Lung (tissue), 12 donors: Measurements from ENCODE around the gene ZNF641. TPM values are rescaled to one million over a fixed set of nuclear protein-coding genes. Genes with fewer than 3 reads are reported as not detected.
A peak's percentile ranks its signal among the peaks of the same experiment; 100 is the strongest.
"Not testable (repeated sequence)": the region's sequence is repeated elsewhere in the genome, so short reads cannot be mapped to it uniquely, and the experiment has no call there.

Experiments
- ATAC-seq: fragments of 200-7000 bp; cut with Tn5 transposase; one replicate; pipeline ENCODE4 v1.9.1; 2020; ENCODE audit warnings: moderate number of reproducible peaks; ENCODE audit not compliant: insufficient read depth, low FRiP score
- DNase-seq, 3 donors: peaks; one replicate each; pipeline ENCODE4 v3.0.0-alpha.2; 2013 to 2017
- H3K27ac ChIP-seq, 2 donors: one replicate each; pipeline ENCODE4 v1.5.1; 2013; ENCODE audit warnings: mild to moderate bottlenecking in 2 of 2, moderate library complexity in 2 of 2, control low read depth in 1 of 2, inconsistent platforms in 1 of 2, low read depth in 1 of 2, low read length in 1 of 2
- H3K27me3 ChIP-seq, 3 donors: one replicate each; pipeline ENCODE4 v1.5.1; 2013; ENCODE audit warnings: low read length in 2 of 3; ENCODE audit not compliant: control insufficient read depth in 3 of 3, insufficient read depth in 3 of 3
- H3K36me3 ChIP-seq, 4 donors: one replicate each; pipeline ENCODE4 v1.5.1; 2013; ENCODE audit warnings: low read length in 4 of 4, mild to moderate bottlenecking in 1 of 4, moderate library complexity in 1 of 4; ENCODE audit not compliant: control insufficient read depth in 4 of 4, insufficient read depth in 4 of 4
- H3K4me1 ChIP-seq, 5 donors: one replicate each; pipeline ENCODE4 v1.5.1; 2013; ENCODE audit warnings: low read length in 5 of 5, mild to moderate bottlenecking in 2 of 5, moderate library complexity in 1 of 5; ENCODE audit not compliant: control insufficient read depth in 5 of 5, insufficient read depth in 5 of 5
- H3K4me3 ChIP-seq: one replicate; pipeline ENCODE4 v1.5.1; 2013; ENCODE audit warnings: mild to moderate bottlenecking, control low read depth, moderate library complexity
- H3K9ac ChIP-seq, 2 donors: one replicate each; pipeline ENCODE4 v1.5.1; 2013; ENCODE audit warnings: low read length in 2 of 2, control low read depth in 1 of 2; ENCODE audit not compliant: insufficient read depth in 1 of 2
- H3K9me3 ChIP-seq, 4 donors: one replicate each; pipeline ENCODE4 v1.5.1; 2013; ENCODE audit warnings: low read length in 3 of 4, mild to moderate bottlenecking in 1 of 4, moderate library complexity in 1 of 4; ENCODE audit not compliant: control insufficient read depth in 4 of 4, insufficient read depth in 3 of 4
- WGBS, 2 donors: extraction: QIAGEN DNeasy Blood & Tissue Kit; methylation state at CpG; one replicate each; pipeline ENCODE4 v1.1.7; 2013; 5-methylcytosine and 5-hydroxymethylcytosine counted together
- polyA plus RNA-seq, 2 donors: library from polyadenylated mRNA; stranded (reverse); fragments of 200-250 nt; gene quantifications; one replicate each; pipeline ENCODE4 v1.2.1, GENCODE V29; 2013
- total RNA-seq, 2 donors: library from RNA; depleted of rRNA in 1 of 2; stranded (reverse); fragments of >200 nt in 1 of 2; gene quantifications; one replicate each; pipeline ENCODE4 v1.2.1, GENCODE V29; 2014 to 2021
- TF ChIP-seq, protein P1 (sequence below): IDR thresholded peaks from 2 replicates; pipeline ENCODE4 v1.5.1; 2012; ENCODE audit warnings: mild to moderate bottlenecking; ENCODE audit errors: control extremely low read depth, extremely low read depth
- donor health status: control.
- donor health status: control.
- donor health status: Bipolar disorder and iron deficiency.
- donor health status: healthy.
- donor health status: DM: yes; HTN: yes; CAD: no.

ZNF641 gene
- total and polyA plus RNA-seq, 4 donors: 6.9 to 26.8 (median 17.3) TPM

DNA sequence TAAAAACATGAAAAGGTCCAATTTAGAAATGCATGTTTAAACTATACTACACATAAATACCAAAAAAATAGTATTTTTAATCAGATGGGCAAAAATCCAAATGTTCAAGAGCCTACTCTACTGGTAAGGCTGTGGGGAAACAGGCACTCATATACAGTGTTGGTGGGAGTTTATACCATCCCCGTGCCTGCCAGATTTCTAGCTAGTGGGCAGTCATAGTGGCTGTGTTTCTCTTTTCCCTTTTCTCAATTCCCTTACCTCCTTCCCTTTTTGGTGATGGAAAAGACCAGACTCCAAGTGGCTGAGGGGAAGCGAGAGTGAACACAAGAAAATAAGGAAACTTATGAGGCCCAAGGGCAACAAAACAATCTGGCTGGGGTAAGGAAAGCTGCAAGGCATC lies 14.7 kb downstream of the ZNF641 start:
- DNase-seq (peak in 2 of 3 donors; percentile 52 to 73), ATAC-seq (no peak)
- Histone ChIP-seq H3K27me3 (no peaks in the 10 kb centered on the region), H3K4me1 (peaks cover 0 to 9% (median 0%) of the 10 kb centered on the region in 5 donors), H3K9ac (no peak overlapping the region), H3K27ac (no peak overlapping the region), H3K36me3 (no peaks in the 10 kb centered on the region), H3K4me3 (no peak overlapping the region), H3K9me3 (no peaks in the 10 kb centered on the region)
- TF ChIP-seq, protein P1, sequence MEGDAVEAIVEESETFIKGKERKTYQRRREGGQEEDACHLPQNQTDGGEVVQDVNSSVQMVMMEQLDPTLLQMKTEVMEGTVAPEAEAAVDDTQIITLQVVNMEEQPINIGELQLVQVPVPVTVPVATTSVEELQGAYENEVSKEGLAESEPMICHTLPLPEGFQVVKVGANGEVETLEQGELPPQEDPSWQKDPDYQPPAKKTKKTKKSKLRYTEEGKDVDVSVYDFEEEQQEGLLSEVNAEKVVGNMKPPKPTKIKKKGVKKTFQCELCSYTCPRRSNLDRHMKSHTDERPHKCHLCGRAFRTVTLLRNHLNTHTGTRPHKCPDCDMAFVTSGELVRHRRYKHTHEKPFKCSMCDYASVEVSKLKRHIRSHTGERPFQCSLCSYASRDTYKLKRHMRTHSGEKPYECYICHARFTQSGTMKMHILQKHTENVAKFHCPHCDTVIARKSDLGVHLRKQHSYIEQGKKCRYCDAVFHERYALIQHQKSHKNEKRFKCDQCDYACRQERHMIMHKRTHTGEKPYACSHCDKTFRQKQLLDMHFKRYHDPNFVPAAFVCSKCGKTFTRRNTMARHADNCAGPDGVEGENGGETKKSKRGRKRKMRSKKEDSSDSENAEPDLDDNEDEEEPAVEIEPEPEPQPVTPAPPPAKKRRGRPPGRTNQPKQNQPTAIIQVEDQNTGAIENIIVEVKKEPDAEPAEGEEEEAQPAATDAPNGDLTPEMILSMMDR: no peak
- WGBS, 2 donors: 48 to 60% methylated on average over 2 of the region's 2 CpGs

- Histone ChIP-seq H3K27me3 (no peaks in the 10 kb centered on the region), H3K9ac (no peak overlapping the region), H3K27ac (no peak overlapping the region), H3K9me3 (no peaks in the 10 kb centered on the region), H3K36me3 (no peaks in the 10 kb centered on the region), H3K4me3 (no peak overlapping the region), H3K4me1 (peaks cover 0 to 9% (median 0%) of the 10 kb centered on the region in 5 donors)
- TF ChIP-seq, protein P1: no peak
- DNase-seq (no peak), ATAC-seq (no peak)
- 74 to 83% methylated on average over 5 of the region's 5 CpGs for WGBS, 2 donors
Measured at GRCh38 chr12:48334808-48335207, 15.9 kb downstream of the ZNF641 start.

- H3K27me3 ChIP-seq, H3K4me1 ChIP-seq, H3K9me3 ChIP-seq, H3K4me3 ChIP-seq, H3K36me3 ChIP-seq, H3K9ac ChIP-seq, DNase-seq, H3K27ac ChIP-seq, ATAC-seq: not testable (repeated sequence)
- 97% methylated on average over 15 to 26 of the region's 26 CpGs for WGBS, 2 donors
Measured at GRCh38 chr12:48333680-48334079, 17.0 kb downstream of the ZNF641 start.

GRCh38 chr12:48331399-48331798 lies 19.3 kb downstream of the ZNF641 start:
- WGBS, 2 donors: 77 to 85% methylated on average over 2 of the region's 2 CpGs
- ATAC-seq (no peak), DNase-seq (no peak)
- Histone ChIP-seq H3K36me3 (no peaks in the 10 kb centered on the region), H3K4me3 (no peak overlapping the region), H3K27me3 (no peaks in the 10 kb centered on the region), H3K4me1 (peaks cover 0 to 9% (median 0%) of the 10 kb centered on the region in 5 donors), H3K27ac (no peak overlapping the region), H3K9ac (no peak overlapping the region), H3K9me3 (no peaks in the 10 kb centered on the region)
- TF ChIP-seq, protein P1: no peak
